ENCODE measurements around the gene GRAMD1C. TPM values are rescaled to one million over a fixed set of nuclear protein-coding genes. Genes with fewer than 3 reads are reported as not detected.

The GRAMD1C gene
- total RNA-seq, 6 experiments from 2014 or later, result 5.6 to 7.0 (median 6.3) TPM

DNA sequence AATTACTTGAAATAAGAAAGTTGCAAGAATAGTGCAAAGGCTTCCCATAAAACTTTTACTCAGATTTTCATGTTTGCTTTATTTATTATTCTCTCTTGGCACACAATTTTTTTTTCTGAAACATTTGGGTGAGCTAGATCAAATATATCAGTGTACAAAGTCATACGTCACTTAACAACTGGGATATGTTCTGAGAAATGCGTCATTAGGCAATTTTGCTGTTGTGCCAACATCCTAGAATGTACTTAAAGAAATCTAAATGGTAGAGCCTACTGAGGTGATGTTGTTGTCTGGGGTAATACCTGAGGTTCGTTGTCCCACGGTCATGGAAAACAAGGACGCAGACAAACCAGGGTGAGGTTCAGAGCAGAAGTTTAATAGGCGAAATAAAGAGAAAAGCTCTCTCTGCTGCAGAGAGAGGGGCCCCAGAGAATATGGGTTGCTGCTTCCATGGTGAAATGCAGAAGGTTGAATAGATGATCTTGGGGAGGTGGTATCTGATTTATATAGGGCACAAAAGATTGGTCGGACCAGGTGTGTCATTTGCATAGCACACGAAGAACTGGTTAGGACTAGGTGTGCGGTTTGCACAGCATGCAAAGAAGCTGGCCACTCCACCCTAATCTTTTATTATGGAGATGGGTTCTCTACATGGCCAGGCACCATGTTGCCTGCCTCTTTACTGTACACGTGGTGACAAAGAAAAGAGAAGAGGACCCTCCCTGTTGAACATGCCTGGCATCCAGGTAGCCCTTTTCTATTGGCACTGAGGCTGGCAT, 8.8 kb upstream of the GRAMD1C start:
- H3K4me3 Mint-ChIP-seq, result no peak overlapping the region
- no peaks in the 10 kb centered on the region; the same call in 1 of the 2 replicates for H3K27me3 Mint-ChIP-seq (ENCODE audit: insufficient read depth)
- H3K9me3 Mint-ChIP-seq, result no peaks in the 10 kb centered on the region
- H3K36me3 Mint-ChIP-seq (ENCODE audit: low read depth), result no peaks in the 10 kb centered on the region
- DNase-seq, result no peak
- H3K4me1 Mint-ChIP-seq (ENCODE audit: low read depth), result peaks cover 50% of the 10 kb centered on the region
- H3K27ac Mint-ChIP-seq, result no peak overlapping the region
- TF ChIP-seq, protein P1, sequence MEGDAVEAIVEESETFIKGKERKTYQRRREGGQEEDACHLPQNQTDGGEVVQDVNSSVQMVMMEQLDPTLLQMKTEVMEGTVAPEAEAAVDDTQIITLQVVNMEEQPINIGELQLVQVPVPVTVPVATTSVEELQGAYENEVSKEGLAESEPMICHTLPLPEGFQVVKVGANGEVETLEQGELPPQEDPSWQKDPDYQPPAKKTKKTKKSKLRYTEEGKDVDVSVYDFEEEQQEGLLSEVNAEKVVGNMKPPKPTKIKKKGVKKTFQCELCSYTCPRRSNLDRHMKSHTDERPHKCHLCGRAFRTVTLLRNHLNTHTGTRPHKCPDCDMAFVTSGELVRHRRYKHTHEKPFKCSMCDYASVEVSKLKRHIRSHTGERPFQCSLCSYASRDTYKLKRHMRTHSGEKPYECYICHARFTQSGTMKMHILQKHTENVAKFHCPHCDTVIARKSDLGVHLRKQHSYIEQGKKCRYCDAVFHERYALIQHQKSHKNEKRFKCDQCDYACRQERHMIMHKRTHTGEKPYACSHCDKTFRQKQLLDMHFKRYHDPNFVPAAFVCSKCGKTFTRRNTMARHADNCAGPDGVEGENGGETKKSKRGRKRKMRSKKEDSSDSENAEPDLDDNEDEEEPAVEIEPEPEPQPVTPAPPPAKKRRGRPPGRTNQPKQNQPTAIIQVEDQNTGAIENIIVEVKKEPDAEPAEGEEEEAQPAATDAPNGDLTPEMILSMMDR (IDR thresholded peaks at IDR 0.05), result no peak

GRCh38 chr3:113831103-113831355, 7.6 kb upstream of the GRAMD1C start:
- Mint-ChIP-seq H3K4me3 (peak overlapping the region; percentile 68), H3K36me3 (ENCODE audit: low read depth) (no peaks in the 10 kb centered on the region), H3K27me3 (ENCODE audit: insufficient read depth) (no peaks in the 10 kb centered on the region; the same call in 1 of the 2 replicates), H3K4me1 (ENCODE audit: low read depth) (peaks cover 50% of the 10 kb centered on the region), H3K9me3 (no peaks in the 10 kb centered on the region), H3K27ac (peak overlapping the region; percentile 81)
- TF ChIP-seq, protein P1 (IDR thresholded peaks at IDR 0.05), result no peak
- no peak for DNase-seq

DNA sequence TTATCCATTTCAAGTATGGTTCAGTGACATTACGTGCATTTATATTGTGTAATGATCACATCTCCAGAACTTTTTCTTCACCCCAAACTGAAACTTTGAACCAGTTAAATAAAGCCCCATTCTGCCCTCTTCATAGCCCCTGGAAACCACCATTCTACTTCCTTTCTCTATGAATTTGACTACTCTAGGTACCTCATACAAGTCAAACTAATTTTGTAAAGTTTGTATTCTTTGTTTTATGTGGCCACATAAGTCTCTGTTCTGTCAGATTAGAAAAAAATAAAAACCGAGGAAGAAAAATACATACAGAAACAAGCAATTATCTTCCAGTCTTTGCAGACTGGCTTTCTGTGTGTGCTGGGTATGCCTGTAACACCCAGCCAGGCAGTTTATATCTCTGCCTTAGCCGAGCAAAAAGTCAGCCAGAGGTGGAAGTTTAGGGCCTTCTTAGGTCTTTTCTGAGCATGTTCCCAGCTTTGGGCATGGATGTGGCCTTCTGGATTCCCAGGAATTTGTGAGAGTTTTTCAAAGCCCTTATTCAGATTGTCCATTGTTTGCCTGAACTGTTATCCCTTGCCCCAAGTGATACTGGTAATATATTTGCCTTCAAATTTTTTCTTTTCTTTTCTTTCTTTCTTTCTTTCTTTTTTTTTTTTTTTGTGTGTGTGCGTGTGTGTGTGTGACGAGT, 6.0 kb upstream of the GRAMD1C start:
- Mint-ChIP-seq H3K4me3 (no peak overlapping the region), H3K9me3 (no peaks in the 10 kb centered on the region), H3K27ac (no peak overlapping the region), H3K36me3 (ENCODE audit: low read depth) (no peaks in the 10 kb centered on the region), H3K4me1 (ENCODE audit: low read depth) (peaks cover 50% of the 10 kb centered on the region), H3K27me3 (ENCODE audit: insufficient read depth) (no peaks in the 10 kb centered on the region; the same call in 1 of the 2 replicates)
- TF ChIP-seq, protein P1 (IDR thresholded peaks at IDR 0.05), result no peak
- DNase-seq, result no peak

DNA sequence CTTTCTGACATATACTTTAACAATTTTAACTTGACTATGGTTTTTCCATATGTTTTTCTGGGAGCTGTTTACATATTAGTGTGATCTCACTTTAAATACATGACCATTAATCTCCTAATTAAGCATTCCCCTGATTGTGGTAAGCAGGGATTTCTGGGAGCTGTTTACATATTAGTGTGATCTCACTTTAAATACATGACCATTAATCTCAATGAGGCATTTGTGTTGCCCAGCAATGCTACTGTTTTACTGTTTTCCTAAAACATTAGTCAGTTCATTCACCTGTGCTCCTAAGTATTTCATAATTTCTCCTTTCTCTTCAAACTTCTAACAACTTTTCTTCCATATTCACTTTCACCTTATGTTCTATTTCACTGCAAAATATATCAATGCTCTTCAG, 3.6 kb upstream of the GRAMD1C start:
- no peak overlapping the region for H3K4me3 Mint-ChIP-seq
- no peaks in the 10 kb centered on the region for H3K9me3 Mint-ChIP-seq
- no peak for DNase-seq
- no peaks in the 10 kb centered on the region for H3K36me3 Mint-ChIP-seq (ENCODE audit: low read depth)
- no peaks in the 10 kb centered on the region for H3K27me3 Mint-ChIP-seq (ENCODE audit: insufficient read depth)
- TF ChIP-seq, protein P1 (IDR thresholded peaks at IDR 0.05), result no peak
- peak overlapping the region; percentile 11 for H3K27ac Mint-ChIP-seq
- H3K4me1 Mint-ChIP-seq (ENCODE audit: low read depth), result peaks cover 47% of the 10 kb centered on the region

DNA sequence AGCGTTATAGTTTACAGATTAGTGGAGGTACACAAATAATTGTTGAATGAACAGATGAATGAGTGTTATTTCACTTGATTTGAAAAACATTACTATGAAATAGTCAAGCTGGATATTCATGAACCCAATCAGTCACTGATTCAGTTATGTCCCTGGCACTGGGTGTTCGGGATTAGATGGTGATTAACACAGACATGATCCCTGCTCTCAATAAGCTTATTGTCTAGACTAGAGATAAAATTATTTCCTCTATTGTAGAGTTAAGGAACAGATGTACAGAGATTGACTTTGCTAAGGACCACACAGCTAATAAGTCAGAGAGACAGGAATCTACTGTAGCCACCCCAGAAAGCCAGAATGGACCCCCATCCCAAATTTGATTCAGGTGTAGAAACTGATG, 963 bp downstream of the GRAMD1C start:
- Mint-ChIP-seq H3K36me3 (ENCODE audit: low read depth) (no peaks in the 10 kb centered on the region), H3K27ac (peak overlapping the region; percentile 83), H3K4me3 (peak overlapping the region; percentile 92), H3K4me1 (ENCODE audit: low read depth) (peaks cover 31% of the 10 kb centered on the region), H3K9me3 (no peaks in the 10 kb centered on the region), H3K27me3 (ENCODE audit: insufficient read depth) (no peaks in the 10 kb centered on the region)
- TF ChIP-seq, protein P1 (IDR thresholded peaks at IDR 0.05), result no peak
- DNase-seq, result no peak

Data from HFFc6 (cell line).